ENCODE results near the gene CTRB2.

Gene CTRB2

GRCh38 chr16:75203667-75204409, 3.1 kb downstream of the CTRB2 start:
- no peak for DNase-seq

GRCh38 chr16:75203096-75203495, 3.9 kb downstream of the CTRB2 start:
- no peak for DNase-seq

DNA sequence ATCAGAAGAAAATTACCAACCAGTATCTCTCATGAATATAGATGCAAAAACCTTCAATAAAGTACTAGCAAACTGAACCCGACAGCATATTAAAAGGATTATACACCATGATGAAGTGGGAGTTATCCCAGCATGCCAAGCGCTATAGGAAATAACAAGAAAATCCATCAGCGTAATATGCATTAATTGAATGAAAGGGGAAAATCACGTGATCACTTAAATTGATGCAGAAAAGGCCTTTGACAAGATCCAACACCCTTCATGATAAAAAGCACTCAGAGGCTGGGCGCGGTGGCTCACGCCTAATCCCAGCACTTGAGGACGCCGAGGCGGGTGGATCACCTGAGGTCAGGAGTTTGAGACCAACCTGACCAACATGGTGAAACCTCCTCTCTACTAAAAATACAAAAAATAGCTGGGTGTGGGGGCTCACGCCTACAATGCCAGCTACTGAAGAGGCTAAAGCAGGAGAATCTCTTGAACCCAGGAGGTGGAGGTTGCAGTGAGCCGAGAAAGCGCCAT, 4.8 kb downstream of the CTRB2 start:
- DNase-seq, result no peak

- DNase-seq, result peak; percentile 54
Observed at GRCh38 chr16:75198135-75198600, 8.8 kb downstream of the CTRB2 start.

DNA sequence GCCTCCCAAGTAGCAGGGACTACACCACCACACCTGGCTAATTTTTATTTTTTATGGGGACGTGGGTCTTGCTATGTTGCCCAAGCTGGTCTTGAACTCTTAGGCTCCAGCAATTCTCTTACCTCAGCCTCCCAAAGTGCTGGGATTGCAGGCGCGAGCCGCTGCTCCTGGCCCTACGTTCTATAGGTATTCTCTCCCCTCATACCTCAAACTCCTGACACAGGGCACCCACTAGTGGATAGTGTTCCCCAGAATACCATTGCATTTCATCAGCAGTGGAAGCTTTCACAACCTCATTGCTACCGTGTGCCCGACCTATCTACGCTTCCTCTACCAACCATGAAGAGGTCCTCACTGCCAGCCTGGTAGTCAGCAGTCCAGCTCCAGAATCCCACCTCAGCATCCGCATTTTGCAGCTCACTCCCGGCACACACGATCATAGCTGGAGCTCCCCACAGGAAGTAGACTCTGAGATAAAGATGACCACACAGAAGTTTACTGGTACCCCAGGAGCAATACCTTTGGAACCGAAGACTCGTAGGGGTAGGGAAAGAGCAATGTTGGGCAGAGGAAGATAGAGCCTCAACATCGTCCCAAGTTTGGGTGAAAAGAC, 9.3 kb downstream of the CTRB2 start:
- no peak for DNase-seq

DNA sequence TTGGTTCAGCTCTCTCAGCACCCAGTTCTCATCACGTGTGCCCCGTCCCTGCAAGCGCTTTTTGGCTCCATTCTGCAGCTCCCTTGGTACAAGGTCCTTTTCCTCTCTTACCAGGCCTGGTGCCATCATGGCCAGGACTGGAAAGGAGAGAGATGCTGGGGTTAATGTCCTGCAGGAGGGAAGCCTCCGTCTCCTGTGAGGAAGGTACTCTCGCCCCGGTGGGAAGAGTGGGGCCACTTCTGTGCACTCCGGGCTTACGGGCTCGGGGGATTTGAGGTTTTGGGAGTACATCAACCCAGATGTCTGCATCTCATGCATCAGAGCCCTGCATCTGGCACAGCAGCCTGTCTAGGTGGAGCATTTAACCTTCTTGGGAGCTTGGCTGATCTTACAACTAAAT, 10.1 kb downstream of the CTRB2 start:
- no peak for DNase-seq

- no peak for DNase-seq
Observed at GRCh38 chr16:75195811-75196790, 10.9 kb downstream of the CTRB2 start.

- DNase-seq, result no peak
Observed at GRCh38 chr16:75193730-75194444, 13.1 kb downstream of the CTRB2 start.

GRCh38 chr16:75193265-75193650, 13.7 kb downstream of the CTRB2 start:
- DNase-seq, result no peak

DNA sequence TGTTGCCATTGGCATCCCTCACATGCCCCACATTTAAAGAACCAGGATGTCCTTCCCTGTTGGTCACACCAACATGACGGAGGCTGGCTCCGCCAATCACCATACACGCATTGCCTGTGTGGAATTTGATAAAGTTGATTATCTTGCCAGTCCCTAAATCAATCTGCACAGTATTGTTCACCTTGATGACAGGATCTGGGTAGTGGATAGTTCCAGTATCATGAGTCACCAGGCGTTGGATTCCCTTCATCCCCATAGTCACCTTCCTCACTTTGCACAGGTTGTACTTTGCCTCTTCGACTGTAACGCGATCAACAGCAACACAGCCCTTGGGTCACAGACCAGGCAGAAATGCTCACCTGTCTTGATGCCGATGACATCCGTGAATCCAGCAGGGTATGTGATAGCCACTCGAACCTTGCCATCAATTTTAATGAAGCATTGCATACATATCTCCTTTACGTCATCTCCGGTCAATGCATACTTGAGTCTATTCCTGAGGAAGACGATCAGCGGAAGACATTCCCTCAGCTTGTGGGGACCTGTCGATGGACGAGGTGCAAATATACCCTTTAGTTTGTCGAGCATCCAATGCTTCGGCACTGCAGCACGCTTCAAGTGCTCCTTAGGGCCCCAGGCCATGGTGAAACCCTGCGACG, 14.2 kb downstream of the CTRB2 start:
- DNase-seq, result no peak

DNA sequence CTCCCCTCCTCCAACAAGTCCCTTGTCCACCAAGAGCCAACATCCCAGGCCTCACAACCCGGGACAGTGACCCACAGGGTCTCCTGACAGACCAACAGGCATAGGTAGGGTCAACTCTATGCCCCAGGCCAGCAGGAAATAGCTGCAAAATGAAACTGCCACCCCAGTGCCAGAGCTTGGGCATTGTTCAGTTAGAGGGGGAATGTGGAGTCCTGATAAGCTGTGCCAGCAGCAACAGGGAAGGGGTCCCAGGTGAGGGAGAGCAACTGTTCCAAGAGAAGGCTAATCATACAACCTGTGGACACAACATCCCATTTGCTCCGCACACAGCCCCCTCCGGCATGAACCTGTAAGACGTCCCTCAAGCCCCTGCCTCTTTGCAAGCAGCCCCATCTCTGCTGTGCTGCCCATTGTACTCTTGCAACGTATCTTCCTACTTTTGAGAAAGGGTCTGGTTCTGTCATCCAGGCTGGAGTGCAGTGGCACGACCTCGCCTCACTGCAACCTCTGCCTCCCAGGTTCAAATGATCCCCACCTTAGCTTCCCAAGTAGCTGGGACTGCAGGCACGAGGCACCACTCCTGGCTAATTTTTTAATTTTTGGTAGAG, 17.2 kb downstream of the CTRB2 start:
- DNase-seq, result no peak

GRCh38 chr16:75188832-75189477, 18.0 kb downstream of the CTRB2 start:
- DNase-seq, result no peak

GRCh38 chr16:75181630-75182029, 25.3 kb downstream of the CTRB2 start:
- no peak for DNase-seq

- no peak for DNase-seq
Observed at GRCh38 chr16:75179208-75179607, 27.8 kb downstream of the CTRB2 start.

DNA sequence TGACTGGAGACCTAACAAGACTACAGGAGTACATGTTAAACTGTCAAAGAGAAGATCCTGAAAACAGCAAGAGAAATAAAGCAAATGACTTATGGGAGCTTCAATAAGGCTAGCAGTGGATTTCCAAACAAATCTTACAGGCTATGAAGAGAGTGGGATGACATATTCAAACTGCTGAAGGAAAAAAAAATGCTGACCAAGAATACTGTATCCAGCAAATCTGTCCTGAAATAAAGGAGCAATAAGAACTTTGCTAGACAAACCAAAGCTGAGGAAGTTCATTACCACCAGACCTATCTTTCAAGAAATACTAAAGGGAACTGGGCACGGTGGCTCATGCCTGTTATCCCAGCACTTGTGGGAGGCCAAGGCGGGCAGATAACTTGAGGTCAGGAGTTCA, 30.0 kb downstream of the CTRB2 start:
- DNase-seq, result no peak

GRCh38 chr16:75175074-75175473, 31.9 kb downstream of the CTRB2 start:
- DNase-seq, result no peak

DNA sequence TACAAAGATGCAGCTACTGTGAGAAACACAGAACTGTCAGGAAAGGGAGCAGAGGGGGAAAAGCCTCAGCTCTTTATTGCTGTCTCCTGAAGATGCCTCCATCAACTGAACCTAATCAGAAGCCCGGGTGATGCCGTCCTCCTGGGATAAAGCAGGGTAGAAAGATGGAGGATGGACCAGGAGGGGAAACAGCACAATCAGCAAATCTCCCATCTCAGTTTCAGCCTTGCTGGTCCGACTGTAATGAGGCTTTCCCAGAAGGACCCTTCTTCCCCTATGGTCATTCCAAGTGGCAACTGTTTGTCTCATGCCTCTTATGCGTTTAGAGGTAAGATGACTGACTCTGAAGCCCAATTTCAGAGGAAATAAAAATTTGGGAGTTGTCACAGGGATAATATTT, 34.4 kb downstream of the CTRB2 start:
- no peak for DNase-seq

DNA sequence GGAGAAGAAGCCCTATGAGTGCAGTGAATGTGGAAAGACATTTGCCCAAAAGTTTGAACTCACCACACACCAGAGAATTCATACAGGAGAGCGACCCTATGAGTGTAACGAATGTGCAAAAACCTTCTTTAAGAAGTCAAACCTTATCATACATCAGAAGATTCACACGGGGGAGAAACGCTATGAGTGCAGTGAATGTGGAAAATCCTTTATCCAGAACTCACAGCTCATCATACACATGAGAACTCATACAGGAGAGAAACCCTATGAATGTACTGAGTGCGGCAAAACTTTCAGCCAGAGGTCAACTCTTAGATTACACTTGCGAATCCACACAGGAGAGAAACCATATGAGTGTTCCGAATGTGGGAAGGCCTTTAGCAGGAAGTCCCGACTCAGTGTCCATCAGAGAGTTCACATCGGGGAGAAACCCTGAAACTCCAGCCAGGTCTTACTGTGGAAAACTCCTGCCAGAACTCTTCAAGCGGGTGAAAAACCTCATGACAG, 37.0 kb downstream of the CTRB2 start:
- DNase-seq, result no peak

DNA sequence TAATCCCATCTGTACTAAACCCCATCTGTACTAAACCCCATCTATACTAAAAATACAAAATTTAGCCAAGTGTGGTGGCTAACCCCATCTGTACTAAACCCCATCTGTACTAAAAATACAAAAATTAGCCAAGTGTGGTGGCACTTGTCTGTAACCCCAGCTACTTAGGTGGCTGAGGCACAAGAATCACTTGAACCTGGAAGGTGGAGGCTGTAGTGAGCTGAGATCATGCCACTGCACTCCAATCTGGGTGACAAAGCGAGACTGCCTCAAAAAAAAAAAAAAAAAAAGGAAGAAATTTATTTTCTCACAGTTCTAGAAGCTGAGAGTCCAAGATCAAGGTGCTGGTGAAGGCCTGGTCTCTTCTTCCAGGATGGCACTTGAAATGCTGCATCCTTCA, 46.6 kb downstream of the CTRB2 start:
- no peak for DNase-seq

Data from HCEC 1CT (cell line).